ENCODE measurements around the gene FAM24A. TPM values are rescaled to one million over a fixed set of nuclear protein-coding genes. Genes with fewer than 3 reads are reported as not detected.
"Not testable (repeated sequence)": the region's sequence is repeated elsewhere in the genome, so short reads cannot be mapped to it uniquely, and the experiment has no call there.

FAM24A gene
- total and polyA plus RNA-seq, 3 experiments from 2014 or later, result not detected

DNA sequence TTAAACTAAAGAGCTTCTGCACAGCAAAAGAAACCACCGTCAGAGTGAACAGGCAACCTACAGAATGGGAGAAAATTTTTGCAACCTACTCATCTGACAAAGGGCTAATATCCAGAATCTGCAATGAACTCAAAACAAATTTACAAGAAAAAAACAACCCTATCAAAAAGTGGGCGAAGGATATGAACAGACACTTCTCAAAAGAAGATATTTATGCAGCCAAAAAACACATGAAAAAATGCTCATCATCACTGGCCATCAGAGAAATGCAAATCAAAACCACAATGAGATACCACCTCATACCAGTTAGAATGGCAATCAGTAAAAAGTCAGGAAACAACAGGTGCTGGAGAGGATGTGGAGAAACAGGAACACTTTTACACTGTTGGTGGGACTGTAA, 38.5 kb upstream of the FAM24A start:
- H3K4me1 ChIP-seq (ENCODE audit: insufficient read depth, low read length); H3K27me3 Mint-ChIP-seq; H3K4me3 Mint-ChIP-seq; H3K36me3 ChIP-seq (ENCODE audit: insufficient read depth, low read length); H3K9me3 Mint-ChIP-seq; CTCF ChIA-PET; H3K9me3 ChIP-seq (ENCODE audit: low read length); H3K27ac Mint-ChIP-seq; H3K27me3 ChIP-seq (ENCODE audit: insufficient read depth, low read length, poor library complexity, severe bottlenecking); H3K4me3 ChIP-seq (ENCODE audit: low read length); POLR2A ChIA-PET; H3K27ac ChIP-seq (ENCODE audit: low read depth, low read length); DNase-seq: not testable (repeated sequence)
- H3K36me3 Mint-ChIP-seq, result peaks cover 6 to 15% (median 14%) of the 10 kb centered on the region in 3 donors
- peaks cover 29 to 71% (median 45%) of the 10 kb centered on the region in 3 donors for H3K4me1 Mint-ChIP-seq

DNA sequence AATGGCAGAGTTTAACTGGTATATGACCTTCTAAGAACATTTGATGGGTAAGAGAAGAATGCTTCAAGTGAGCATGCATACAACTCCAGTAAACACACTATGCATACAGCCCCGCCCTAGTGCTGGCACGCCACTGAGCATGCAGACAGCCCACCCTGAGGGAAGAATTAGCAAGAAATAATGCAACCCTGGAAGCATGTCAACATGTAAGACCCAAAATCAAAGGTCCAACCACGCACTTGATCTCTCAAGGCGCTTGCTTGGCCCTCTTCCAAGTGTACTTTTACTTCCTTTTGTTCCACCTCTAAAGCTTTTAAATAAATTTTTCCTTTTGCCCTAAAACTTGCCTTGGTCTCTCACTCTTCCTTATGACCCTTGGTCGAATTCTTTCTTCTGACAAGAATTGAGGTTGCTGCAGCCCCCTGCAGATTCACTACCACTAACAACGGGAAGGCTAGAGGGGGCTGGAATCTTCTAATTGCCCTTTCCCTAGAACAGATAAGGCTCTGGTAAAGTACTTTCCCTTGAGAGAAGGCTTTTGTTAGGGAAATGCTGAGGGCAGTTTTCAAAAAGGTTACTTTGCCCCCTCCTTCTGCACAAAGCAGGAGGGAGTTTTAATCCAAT, 34.5 kb upstream of the FAM24A start:
- no peak overlapping the region for H3K4me3 ChIP-seq (ENCODE audit: low read length)
- Mint-ChIP-seq H3K4me3 (peak overlapping the region in 1 of 7 donors; percentile 14), H3K36me3 (peaks cover 4 to 23% (median 6%) of the 10 kb centered on the region in 3 donors), H3K27ac (no peak overlapping the region), H3K9me3 (peaks cover 0 to 5% (median 0%) of the 10 kb centered on the region in 5 donors), H3K27me3 (no peaks in the 10 kb centered on the region), H3K4me1 (peaks cover 44 to 80% (median 60%) of the 10 kb centered on the region in 3 donors)
- H3K36me3 ChIP-seq (ENCODE audit: insufficient read depth, low read length), result no peaks in the 10 kb centered on the region
- POLR2A ChIA-PET, result no interaction called here
- DNase-seq, result no peak
- no peaks in the 10 kb centered on the region for H3K27me3 ChIP-seq (ENCODE audit: insufficient read depth, low read length, poor library complexity, severe bottlenecking)
- peaks cover 35% of the 10 kb centered on the region for H3K4me1 ChIP-seq (ENCODE audit: insufficient read depth, low read length)
- no peaks in the 10 kb centered on the region for H3K9me3 ChIP-seq (ENCODE audit: low read length)
- no peak overlapping the region for H3K27ac ChIP-seq (ENCODE audit: low read depth, low read length)
- CTCF ChIA-PET, result no interaction called here

DNA sequence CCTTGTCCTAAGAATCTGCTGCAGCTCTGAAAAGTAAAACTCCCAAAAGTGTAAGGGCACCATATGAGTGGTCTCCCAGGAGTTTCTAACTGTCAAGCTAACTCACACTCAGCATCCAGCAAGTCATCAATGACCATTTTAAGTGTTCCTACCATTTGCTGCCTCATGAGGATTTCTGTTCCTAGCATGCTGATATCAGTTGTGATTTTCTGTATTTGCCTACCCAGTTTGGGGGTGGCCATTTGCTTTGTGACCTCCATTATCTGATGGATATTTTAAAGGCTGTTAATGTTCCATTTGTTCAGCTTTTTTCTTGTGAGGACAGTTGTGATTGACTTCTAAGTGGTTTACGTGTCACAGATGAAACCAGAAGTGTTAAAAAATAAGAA, 33.9 kb upstream of the FAM24A start:
- peaks cover 0 to 5% (median 0%) of the 10 kb centered on the region in 5 donors for H3K9me3 Mint-ChIP-seq

DNA sequence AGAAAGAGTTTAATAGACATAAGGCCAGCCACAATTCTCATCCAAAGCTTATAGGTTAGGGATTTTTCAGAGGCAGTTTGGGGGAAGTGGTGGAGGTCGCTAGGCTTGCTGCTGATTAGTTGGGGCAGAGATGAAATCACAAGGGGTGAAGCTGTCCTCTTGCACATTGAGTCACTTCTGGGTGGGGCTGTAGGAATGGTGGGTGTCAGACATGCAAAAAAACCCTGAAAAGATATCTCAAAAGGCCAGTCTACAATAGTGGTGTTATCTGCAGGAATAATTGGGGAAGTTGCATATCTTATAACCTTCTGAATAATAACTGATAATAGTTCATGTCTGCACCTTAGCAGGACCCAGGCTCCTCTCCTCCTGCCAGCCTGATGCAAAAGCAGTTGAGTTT, 33.1 kb upstream of the FAM24A start:
- DNase-seq, result no peak
- no peak overlapping the region for H3K27ac ChIP-seq (ENCODE audit: low read depth, low read length)
- H3K4me3 Mint-ChIP-seq, result peak overlapping the region in 6 of 7 donors; percentile 29 to 94 (median 69)
- CTCF ChIA-PET, result interaction anchor here (0.5 to 1.3 kb wide), 2 partner anchors 11 to 1014 kb away, joined by 3 read pairs; no protein-coding TSS in a partner anchor
- no peaks in the 10 kb centered on the region for H3K27me3 ChIP-seq (ENCODE audit: insufficient read depth, low read length, poor library complexity, severe bottlenecking)
- POLR2A ChIA-PET, result no interaction called here
- peaks cover 0 to 4% (median 0%) of the 10 kb centered on the region in 5 donors for H3K9me3 Mint-ChIP-seq
- peak overlapping the region in 1 of 8 donors; percentile 13 for H3K27ac Mint-ChIP-seq
- H3K36me3 ChIP-seq (ENCODE audit: insufficient read depth, low read length), result no peaks in the 10 kb centered on the region
- H3K36me3 Mint-ChIP-seq, result peaks cover 0 to 20% (median 3%) of the 10 kb centered on the region in 3 donors
- no peaks in the 10 kb centered on the region for H3K27me3 Mint-ChIP-seq
- H3K4me1 Mint-ChIP-seq, result peaks cover 44 to 76% (median 61%) of the 10 kb centered on the region in 3 donors
- peaks cover 35% of the 10 kb centered on the region for H3K4me1 ChIP-seq (ENCODE audit: insufficient read depth, low read length)
- no peaks in the 10 kb centered on the region for H3K9me3 ChIP-seq (ENCODE audit: low read length)
- H3K4me3 ChIP-seq (ENCODE audit: low read length), result no peak overlapping the region

More for the DNA sequence above, 33.9 kb upstream of the FAM24A start:
- ChIA-PET POLR2A (no interaction called here), CTCF (interaction anchor here (1.3 kb wide), 1 partner anchor 10 kb away, joined by 3 read pairs; no protein-coding TSS in a partner anchor)
- no peak overlapping the region for H3K27ac ChIP-seq (ENCODE audit: low read depth, low read length)
- Mint-ChIP-seq H3K4me3 (no peak overlapping the region), H3K27ac (no peak overlapping the region), H3K36me3 (peaks cover 4 to 23% (median 6%) of the 10 kb centered on the region in 3 donors), H3K27me3 (no peaks in the 10 kb centered on the region), H3K4me1 (peaks cover 44 to 80% (median 61%) of the 10 kb centered on the region in 3 donors)
- no peaks in the 10 kb centered on the region for H3K9me3 ChIP-seq (ENCODE audit: low read length)
- DNase-seq, result no peak
- no peaks in the 10 kb centered on the region for H3K36me3 ChIP-seq (ENCODE audit: insufficient read depth, low read length)
- H3K4me3 ChIP-seq (ENCODE audit: low read length), result no peak overlapping the region
- no peaks in the 10 kb centered on the region for H3K27me3 ChIP-seq (ENCODE audit: insufficient read depth, low read length, poor library complexity, severe bottlenecking)
- H3K4me1 ChIP-seq (ENCODE audit: insufficient read depth, low read length), result peaks cover 35% of the 10 kb centered on the region

DNA sequence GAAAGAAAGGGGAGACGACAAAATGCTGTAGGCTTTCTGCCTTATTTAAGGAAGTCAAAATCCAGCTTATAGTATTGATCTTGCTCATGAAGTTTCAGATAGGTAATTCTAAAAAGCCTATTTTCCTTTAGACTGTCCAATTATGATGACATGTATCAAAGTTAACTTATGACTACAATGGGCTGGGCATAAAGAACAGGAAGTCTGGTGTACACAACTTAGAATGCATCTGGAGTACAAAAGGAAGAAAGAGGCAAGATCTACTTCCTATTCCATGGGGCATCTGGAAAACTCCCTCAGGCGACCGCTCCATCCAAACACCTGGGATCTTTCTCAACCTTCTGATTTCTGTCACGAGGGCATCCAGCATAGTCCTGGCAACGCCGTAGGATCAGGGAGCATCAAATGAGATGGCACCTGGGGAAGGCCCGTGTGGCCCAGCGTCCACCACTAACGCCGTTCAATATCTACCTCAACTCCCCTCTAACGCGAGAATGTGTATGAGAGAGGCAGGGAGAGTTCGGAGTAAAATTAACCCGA, 31.5 kb upstream of the FAM24A start:
- Mint-ChIP-seq H3K4me1 (peaks cover 43 to 69% (median 53%) of the 10 kb centered on the region in 3 donors), H3K9me3 (peaks cover 0 to 2% (median 0%) of the 10 kb centered on the region in 5 donors), H3K27me3 (no peaks in the 10 kb centered on the region), H3K36me3 (peaks cover 0 to 21% (median 3%) of the 10 kb centered on the region in 3 donors), H3K4me3 (peak overlapping the region; percentile 86 to 96 (median 93)), H3K27ac (peak overlapping the region; percentile 68 to 96 (median 94))
- POLR2A ChIA-PET, result no interaction called here
- Histone ChIP-seq H3K9me3 (ENCODE audit: low read length) (no peaks in the 10 kb centered on the region), H3K36me3 (ENCODE audit: insufficient read depth, low read length) (no peaks in the 10 kb centered on the region), H3K27ac (ENCODE audit: low read depth, low read length) (peak overlapping the region; percentile 64), H3K4me3 (ENCODE audit: low read length) (peak overlapping the region; percentile 77), H3K27me3 (ENCODE audit: insufficient read depth, low read length, poor library complexity, severe bottlenecking) (no peaks in the 10 kb centered on the region), H3K4me1 (ENCODE audit: insufficient read depth, low read length) (peaks cover 35% of the 10 kb centered on the region)
- CTCF ChIA-PET, result no interaction called here
- DNase-seq, result no peak

DNA sequence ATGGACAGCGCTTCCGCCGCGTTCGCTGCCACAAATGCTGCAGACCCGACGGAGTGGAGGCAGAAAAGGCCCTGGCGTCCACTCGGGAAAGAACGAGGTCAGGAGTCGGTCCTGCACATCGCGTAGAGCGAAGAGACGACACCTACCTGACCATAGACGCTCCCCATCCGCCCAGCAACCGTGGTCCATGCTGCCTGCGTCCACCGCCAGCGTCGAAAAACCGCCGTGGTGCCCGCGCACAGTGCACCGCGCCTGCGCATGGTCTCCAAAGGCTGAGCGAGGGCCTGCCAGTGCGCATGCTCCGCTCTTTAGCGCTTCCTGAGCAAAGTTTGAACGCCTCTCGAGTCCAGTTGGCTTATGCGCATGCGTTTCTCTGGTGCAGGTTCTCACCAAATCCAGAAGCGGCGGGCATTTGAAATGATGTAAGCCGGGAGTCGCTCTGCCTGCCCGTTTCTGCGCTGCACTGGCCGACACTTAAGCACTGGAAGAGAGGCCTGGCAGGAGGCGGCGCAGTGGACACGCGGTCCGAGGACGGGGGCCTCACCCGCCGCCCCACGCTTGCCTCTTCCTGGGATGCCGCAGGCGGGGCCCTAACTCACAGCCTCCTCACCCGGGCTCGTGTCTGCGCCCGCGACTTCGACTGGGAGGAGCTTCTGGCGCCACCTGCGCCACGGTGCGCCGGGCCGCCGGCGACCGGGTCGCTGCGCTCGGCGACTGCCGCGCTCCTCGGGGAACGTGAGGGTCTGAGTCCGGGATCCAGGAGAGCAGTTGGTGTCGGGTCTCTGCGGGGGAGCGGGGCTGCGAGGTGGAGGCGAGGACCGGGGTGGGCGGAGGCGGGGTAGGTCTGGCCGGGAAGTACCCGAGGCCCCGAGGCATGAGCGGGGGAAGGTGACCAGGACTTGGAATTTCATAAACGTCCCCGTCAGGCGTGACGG, 30.8 kb upstream of the FAM24A start, which contains the start of gene FAM24B:
TSS of gene FAM24B (minus strand) at position 243 of the 935 bp plus-strand sequence. CDS start 29,066 bp downstream, outside the sequence.
- no peaks in the 10 kb centered on the region for H3K9me3 ChIP-seq (ENCODE audit: low read length)
- H3K4me1 ChIP-seq (ENCODE audit: insufficient read depth, low read length), result peaks cover 35% of the 10 kb centered on the region
- no peaks in the 10 kb centered on the region for H3K27me3 ChIP-seq (ENCODE audit: insufficient read depth, low read length, poor library complexity, severe bottlenecking)
- DNase-seq, result peak; percentile 87 to 98 (median 94)
- Mint-ChIP-seq H3K4me3 (peak within 1 kb of the TSS; percentile 86 to 96 (median 93)), H3K9me3 (peaks cover 0 to 2% (median 0%) of the 10 kb centered on the region in 5 donors), H3K36me3 (peaks cover 0 to 20% (median 2%) of the 10 kb centered on the region in 3 donors), H3K4me1 (peaks cover 37 to 62% (median 45%) of the 10 kb centered on the region in 3 donors), H3K27ac (peak within 1 kb of the TSS; percentile 68 to 99 (median 95)), H3K27me3 (no peaks in the 10 kb centered on the region)
- ChIA-PET CTCF (no interaction called here), POLR2A (interaction anchor here (1.4 kb wide), 1 partner anchor 128 kb away, joined by 6 read pairs; no protein-coding TSS in a partner anchor)
- peak within 1 kb of the TSS; percentile 77 for H3K4me3 ChIP-seq (ENCODE audit: low read length)
- H3K27ac ChIP-seq (ENCODE audit: low read depth, low read length), result peak within 1 kb of the TSS; percentile 64
- H3K36me3 ChIP-seq (ENCODE audit: insufficient read depth, low read length), result no peaks in the 10 kb centered on the region

DNA sequence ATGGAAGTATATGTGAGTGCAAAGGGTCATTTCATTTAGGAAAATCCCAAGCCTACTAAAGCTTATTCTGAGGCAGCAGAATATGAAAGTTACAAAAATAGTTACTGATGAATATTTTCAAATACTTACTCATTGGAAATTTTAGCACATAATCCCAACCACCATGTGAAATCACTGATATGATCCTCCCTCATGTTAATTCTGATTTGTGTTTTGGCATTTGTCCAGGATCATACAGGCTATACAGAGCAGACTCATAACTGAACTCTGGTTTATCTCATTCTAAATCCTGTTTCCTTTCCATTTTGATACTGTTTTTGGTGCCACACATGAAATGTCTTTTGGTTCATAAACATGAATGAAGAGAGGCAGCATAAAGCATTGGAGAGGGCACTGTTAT, 27.6 kb upstream of the FAM24A start:
- no peaks in the 10 kb centered on the region for H3K27me3 ChIP-seq (ENCODE audit: insufficient read depth, low read length, poor library complexity, severe bottlenecking)
- H3K4me3 ChIP-seq (ENCODE audit: low read length), result no peak overlapping the region
- ChIA-PET POLR2A (no interaction called here), CTCF (no interaction called here)
- no peak for DNase-seq
- peaks cover 26% of the 10 kb centered on the region for H3K4me1 ChIP-seq (ENCODE audit: insufficient read depth, low read length)
- Mint-ChIP-seq H3K4me1 (peaks cover 23 to 30% (median 30%) of the 10 kb centered on the region in 3 donors), H3K27ac (peak overlapping the region in 1 of 8 donors; percentile 15), H3K4me3 (no peak overlapping the region), H3K9me3 (peaks cover 0 to 2% (median 0%) of the 10 kb centered on the region in 5 donors), H3K36me3 (peaks cover 0 to 16% (median 0%) of the 10 kb centered on the region in 3 donors), H3K27me3 (no peaks in the 10 kb centered on the region)
- no peaks in the 10 kb centered on the region for H3K36me3 ChIP-seq (ENCODE audit: insufficient read depth, low read length)
- no peak overlapping the region for H3K27ac ChIP-seq (ENCODE audit: low read depth, low read length)
- no peaks in the 10 kb centered on the region for H3K9me3 ChIP-seq (ENCODE audit: low read length)

Data from CD8-positive, alpha-beta memory T cell (primary cell).